GM10847 (cell line): ENCODE measurements around the gene PRRC2A.

Experiments used
- POLR2A ChIP-seq: IDR thresholded peaks from 2 replicates; pipeline ENCODE4 v1.6.1; 2011; ENCODE audit not compliant: insufficient read length; ENCODE audit errors: extremely low read depth

The PRRC2A gene

GRCh38 chr6:31663961-31664789 is 43.7 kb downstream of the PRRC2A start:
- TF ChIP-seq POLR2A: no peak

GRCh38 chr6:31664790-31665500 is 44.4 kb downstream of the PRRC2A start, which contains the start of gene GPANK1:
Gene GPANK1 (minus strand): TSS chr6:31664997. CDS start chr6:31664478, 519 bp downstream.
- peak; percentile 36 for TF ChIP-seq POLR2A

- TF ChIP-seq POLR2A: peak; percentile 78
Observed at GRCh38 chr6:31665501-31666336, 45.2 kb downstream of the PRRC2A start, which contains the start of gene CSNK2B. Gene CSNK2B (plus strand): TSS chr6:31666080. CDS start chr6:31666832, 752 bp downstream.

- no peak for TF ChIP-seq POLR2A
Observed at GRCh38 chr6:31666337-31666965, 45.9 kb downstream of the PRRC2A start.

GRCh38 chr6:31669676-31670075 is 49.2 kb downstream of the PRRC2A start, which contains the start of gene LY6G5B:
Gene LY6G5B (plus strand): TSS chr6:31669976. CDS start chr6:31670951, 975 bp downstream.
- no peak for TF ChIP-seq POLR2A

GRCh38 chr6:31676322-31676903 is 55.9 kb downstream of the PRRC2A start:
- TF ChIP-seq POLR2A: no peak

GRCh38 chr6:31676904-31677303 is 56.4 kb downstream of the PRRC2A start:
- TF ChIP-seq POLR2A: no peak

GRCh38 chr6:31677955-31678354 is 57.4 kb downstream of the PRRC2A start:
- no peak for TF ChIP-seq POLR2A

GRCh38 chr6:31680226-31681134 is 60.0 kb downstream of the PRRC2A start, which contains the start of gene LY6G5C:
Gene LY6G5C (minus strand): TSS chr6:31681067. CDS start chr6:31680373, 694 bp downstream.
- no peak for TF ChIP-seq POLR2A

GRCh38 chr6:31681135-31681671 is 60.7 kb downstream of the PRRC2A start:
- TF ChIP-seq POLR2A: no peak

- TF ChIP-seq POLR2A: no peak
Observed at GRCh38 chr6:31683591-31683990, 63.1 kb downstream of the PRRC2A start.

GRCh38 chr6:31686483-31686882 is 66.0 kb downstream of the PRRC2A start:
- TF ChIP-seq POLR2A: no peak

- no peak for TF ChIP-seq POLR2A
Observed at GRCh38 chr6:31687321-31687720, 66.8 kb downstream of the PRRC2A start.
